Bone marrow (tissue), 2 donors: ENCODE measurements around the gene MAN1C1.
A peak's percentile ranks its signal among the peaks of the same experiment; 100 is the strongest.

ENCODE experiments used
- DNase-seq, 2 donors: peaks; one replicate each; lab custom pipeline; 2025; lab: John Stamatoyannopoulos, UW

Gene MAN1C1

DNA sequence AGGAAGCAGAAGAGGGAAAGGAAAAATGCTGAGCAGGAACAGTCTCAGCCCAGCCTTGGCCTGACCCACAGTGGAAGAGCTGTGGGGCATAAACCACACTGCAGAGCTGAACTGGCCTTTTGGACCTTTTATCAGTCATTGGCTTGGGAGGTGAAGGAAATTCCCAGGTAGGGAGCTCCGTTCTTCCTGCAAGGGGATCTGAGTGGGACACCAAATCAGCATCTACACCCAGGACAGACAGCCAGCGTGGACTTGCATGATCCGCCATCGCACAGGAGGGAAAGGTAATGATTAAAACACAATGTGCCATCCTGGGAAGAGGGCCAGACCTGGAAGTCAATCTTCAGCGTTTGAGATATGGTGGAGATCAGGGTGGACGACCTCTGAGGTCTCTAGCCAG lies 202.0 kb downstream of the MAN1C1 start:
- DNase-seq = no peak

DNA sequence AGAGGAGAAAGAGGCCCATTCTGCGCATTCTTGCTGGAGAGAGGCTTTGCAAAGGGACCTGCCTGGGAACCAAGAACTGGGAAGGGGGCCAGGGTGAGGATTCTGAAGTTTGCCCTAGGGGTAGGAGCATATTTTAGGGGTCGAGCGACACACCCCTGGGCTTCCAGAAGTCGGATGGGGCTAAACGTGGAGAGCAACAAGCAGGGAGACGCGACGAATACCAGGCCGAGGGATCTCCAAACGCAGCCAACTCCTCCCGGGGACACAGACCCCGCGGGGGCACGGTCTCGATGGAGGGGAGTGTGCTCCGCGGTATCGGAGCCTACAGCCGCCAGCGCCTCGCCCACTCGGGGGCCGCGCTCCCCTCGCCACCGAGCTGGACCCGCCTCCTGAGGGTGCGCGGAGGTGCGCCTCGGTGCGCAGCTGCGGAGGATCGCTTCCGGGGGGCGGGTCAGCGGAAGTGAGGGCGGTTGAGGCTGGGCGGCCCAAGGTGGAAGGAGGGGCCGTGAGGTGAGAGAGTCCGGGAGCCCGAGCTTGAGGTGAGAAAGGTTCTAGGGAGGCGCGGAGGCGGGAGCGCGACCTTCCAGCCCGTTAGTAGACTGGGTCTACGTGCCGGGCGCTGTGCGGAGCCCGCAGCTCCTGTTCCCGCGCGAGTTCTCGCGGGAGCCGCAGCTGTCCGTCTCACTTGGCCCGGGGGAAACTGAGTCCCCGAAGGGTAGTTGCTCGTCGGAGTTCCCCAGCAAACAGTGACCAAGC lies 203.1 kb downstream of the MAN1C1 start, which contains the start of gene MTFR1L:
MTFR1L (plus strand) TSS at position 464 of the 756 bp plus-strand sequence. CDS start 3,151 bp downstream, outside the sequence.
- peak; percentile 59 to 71 for DNase-seq

DNA sequence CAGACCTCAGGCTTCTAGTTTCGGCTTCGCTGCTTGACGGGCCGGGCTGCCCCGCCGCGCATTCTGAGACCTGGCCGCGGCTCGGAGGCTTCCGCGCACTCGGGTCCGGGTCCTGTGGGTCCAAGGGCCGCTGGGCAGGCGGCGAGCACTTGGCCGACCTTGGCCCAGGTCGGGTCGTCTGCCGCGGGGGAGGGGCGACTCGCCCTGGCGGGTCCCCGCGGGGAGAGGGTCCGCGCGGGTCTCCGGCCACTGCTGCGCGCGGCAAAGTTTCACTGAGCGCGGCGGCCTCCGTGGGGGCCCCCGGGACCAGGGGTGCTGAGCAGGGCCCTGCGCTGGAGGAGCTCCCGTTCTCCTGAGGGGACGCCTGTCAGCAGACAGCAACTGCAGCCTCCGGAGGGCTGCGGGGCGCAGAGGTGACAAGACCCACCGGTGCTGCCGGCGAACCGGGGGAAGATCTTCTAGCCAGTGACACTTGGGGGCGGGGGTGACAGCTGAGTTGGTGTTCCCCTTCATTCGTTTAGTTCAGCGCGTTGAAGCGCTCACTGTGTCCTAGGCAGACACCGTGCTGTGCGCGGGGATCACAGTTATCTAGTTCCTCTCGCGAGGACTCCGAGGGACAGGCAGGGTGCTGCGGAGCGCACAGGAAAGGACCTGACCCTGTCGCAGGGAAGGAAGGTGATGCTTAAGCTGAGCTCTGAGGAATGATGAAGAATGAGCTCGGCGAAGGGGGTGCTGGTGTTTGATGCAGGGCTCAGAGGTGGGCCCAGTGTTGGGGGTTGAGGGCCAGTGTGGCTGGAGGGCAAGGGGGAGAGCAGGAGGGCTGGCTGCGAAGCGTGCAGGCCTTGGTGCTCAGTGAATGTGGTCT lies 203.9 kb downstream of the MAN1C1 start:
- DNase-seq = peak; percentile 41 to 42

DNA sequence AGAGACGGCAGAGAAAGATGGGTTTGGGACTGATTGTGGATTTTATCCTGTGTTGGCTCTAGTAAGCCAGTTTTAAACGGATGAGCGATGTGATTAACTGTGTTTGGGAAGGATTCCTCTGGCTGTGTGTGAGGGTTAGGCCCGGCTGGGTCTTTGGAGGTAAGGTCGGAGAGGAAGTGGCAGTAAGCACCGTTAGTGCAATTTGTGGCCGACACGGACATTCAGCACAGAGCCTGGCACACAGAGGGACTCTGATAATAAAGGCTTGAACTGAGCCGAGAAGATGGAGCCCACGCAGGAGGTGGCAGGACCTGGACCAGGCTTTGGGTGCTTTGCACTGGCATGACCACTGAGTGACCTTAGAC lies 204.5 kb downstream of the MAN1C1 start:
- no peak for DNase-seq

DNA sequence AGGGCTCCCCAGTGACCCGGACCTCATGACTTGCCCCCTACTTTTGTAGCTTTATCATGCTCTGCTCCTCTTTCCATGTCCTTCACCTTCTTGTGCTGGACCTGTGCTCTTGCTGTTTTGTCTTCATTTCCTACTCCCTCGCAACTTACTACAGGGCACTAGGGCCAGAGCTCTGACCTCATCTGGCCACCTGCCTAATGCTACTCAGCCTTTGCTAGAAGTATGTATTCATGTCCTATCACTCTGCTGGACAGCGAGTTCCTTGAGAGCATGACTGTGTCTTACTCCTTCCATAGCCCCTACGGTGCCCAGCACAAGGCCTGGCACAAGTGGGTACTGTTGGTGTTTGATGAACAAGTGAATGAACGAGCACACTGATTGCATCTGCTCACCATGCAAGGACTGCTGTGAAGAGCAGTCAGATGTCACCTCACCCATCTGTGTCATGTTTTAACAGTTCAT lies 205.1 kb downstream of the MAN1C1 start:
- no peak for DNase-seq

DNA sequence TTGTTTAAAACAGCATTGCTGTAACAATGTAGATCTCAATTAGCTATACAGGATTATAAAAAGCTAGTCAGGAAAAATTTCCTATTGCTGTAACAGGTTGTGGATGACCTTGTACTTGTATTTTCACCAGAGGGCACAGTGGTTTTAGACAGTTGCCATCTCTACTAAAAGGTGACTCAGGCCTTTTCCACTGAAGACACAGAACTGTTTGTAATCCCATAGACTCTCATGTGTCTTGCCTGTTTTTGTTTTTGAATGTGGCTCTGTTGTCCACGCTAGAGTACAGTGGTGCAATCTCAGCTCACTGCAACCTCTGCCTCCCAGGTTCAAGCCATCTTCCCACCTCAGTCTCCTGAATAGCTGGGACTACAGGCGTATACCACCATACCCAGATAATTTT lies 209.0 kb downstream of the MAN1C1 start:
- no peak for DNase-seq

DNA sequence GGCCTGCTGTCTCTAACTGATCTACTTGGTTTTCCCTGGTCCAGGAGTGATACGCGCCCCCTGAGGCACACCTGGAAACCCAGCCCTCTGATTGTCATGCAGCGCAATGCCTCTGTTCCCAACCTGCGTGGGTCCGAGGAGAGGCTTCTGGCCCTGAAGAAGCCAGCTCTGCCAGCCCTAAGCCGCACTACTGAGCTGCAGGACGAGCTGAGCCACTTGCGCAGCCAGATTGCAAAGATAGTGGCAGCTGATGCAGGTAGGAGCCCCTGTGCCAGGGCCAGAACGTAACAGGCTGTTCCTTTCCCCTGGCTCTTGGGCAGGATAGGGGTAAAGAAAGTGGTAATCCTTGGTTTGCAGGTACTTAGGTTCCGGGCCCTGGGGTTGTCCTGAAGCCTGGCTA lies 210.0 kb downstream of the MAN1C1 start:
- no peak for DNase-seq

DNA sequence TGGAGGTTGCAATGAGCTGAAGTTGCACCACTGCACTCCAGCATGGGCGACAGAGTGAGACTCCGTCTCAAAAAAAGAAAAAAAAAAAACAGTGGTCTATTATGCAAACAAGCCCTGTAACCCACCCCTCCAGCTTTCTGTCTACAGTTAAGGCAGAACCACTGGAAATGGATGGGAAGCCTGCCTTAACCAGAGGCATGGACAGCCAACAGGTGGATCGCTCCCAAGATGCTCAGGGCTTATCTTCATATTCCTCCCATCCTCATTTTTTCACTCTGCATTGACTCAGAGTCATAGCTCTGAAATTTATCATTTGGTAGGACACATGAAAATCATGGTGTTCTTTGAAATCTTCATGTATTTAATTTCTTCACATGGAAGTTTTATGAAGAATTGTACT lies 211.9 kb downstream of the MAN1C1 start:
- no peak for DNase-seq

DNA sequence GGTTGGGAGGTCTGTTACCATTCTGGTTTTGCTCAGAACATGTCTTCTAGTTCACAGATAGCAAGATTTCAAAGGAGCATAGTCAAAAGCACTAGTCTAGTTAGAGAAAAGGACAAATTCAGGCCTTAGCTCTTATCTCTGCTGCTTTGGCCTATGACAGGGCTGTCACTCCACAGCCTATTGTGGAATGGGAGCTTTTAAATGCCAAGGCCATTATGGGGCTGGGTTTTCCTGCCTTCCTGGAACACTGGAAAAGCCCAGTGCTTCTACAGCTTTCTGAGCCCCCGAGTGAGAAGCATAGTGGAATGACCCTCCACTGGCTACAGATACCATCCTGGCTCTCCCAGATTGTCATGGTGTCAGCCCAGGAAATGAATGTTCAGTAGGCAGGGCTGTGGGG lies 212.5 kb downstream of the MAN1C1 start:
- DNase-seq = no peak

DNA sequence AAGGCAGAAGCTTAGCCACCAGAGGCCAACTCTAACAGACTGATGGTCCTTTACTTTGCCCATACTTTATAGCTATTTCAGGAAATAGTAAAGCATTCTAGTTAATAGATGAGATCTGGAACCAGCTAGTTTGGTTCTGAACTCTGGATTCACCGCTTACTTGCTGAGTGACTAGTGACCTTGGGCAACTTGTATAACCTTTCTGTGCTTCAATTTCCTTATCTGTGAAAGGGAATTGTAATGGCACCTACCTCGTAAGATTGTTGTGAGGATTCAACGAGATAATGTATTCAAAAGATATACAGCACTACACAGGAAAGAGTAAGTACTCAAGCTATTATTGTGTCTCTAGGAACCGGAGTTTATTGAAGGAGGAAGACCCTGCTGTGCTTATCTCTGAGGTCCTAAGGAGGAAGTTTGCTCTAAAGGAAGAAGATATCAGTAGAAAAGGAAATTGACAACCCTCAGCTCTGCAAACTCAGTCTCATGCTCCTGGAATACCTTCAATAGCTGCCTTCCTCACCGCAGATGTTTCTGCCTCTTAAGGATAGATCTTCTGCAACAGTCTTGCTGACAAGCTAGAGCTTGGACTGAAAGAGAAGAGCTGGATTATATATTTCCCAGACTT lies 215.1 kb downstream of the MAN1C1 start:
- DNase-seq = peak in 1 of 2 donors; percentile 32

DNA sequence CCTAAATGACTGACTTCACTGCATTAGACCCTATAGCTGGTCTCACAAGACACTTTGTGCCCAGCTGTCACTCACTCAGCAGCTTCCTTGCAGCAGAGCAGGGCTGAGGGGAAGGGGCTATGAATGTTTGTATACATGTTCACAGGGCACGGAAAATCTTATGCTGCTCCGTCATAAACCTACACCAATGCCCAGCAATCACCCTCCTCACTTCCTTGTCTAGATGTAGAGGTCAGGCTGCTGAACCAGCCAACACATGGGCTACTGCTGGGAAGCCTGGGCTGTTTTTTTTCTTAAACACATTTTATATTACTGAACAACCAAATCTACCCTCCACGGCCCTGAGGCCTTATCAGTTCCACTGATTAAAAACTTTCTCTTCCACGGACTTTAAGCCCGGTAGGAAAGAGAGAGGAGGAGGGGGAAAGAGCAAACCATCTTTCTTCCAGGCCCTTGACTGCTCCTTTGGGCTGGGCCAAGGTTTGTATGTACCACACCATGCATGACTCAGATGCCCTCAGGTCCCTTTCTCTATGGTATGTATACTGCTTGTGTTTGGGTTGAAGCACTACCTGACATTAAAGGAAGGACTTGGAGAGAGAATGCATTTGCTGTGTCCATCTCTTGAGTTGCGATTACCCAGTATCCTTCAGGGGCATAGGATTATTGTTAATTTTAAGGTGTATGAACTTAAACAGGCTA lies 215.9 kb downstream of the MAN1C1 start:
- no peak for DNase-seq

DNA sequence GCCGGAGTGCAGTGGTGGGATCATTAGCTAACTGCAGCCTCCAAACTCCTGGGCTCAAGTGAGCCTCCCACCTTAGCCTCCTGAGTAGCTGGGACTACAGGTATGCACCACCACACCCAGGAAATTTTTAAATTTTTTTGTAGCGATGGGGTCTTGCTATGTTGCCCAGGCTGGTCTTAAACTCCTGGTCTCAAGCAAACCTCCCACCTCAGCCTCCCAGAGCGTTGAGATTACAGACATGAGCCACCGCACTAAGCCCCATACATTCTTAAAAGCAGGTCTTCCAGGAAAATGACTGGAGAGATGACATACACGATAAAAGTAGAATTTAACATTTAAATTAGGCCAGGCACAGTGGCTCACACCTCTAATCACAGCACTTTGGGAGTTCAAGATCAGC lies 216.6 kb downstream of the MAN1C1 start:
- no peak for DNase-seq
